ENCODE measurements around the gene DGKG.

- TF ChIP-seq POLR2A (IDR thresholded peaks at IDR 0.05), result no peak
- TF ChIP-seq, protein P1, sequence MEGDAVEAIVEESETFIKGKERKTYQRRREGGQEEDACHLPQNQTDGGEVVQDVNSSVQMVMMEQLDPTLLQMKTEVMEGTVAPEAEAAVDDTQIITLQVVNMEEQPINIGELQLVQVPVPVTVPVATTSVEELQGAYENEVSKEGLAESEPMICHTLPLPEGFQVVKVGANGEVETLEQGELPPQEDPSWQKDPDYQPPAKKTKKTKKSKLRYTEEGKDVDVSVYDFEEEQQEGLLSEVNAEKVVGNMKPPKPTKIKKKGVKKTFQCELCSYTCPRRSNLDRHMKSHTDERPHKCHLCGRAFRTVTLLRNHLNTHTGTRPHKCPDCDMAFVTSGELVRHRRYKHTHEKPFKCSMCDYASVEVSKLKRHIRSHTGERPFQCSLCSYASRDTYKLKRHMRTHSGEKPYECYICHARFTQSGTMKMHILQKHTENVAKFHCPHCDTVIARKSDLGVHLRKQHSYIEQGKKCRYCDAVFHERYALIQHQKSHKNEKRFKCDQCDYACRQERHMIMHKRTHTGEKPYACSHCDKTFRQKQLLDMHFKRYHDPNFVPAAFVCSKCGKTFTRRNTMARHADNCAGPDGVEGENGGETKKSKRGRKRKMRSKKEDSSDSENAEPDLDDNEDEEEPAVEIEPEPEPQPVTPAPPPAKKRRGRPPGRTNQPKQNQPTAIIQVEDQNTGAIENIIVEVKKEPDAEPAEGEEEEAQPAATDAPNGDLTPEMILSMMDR (IDR thresholded peaks at IDR 0.05), result no peak
- no peak for TF ChIP-seq POLR2AphosphoS5 (IDR thresholded peaks at IDR 0.05)
Observed at GRCh38 chr3:186380622-186381380, 18.8 kb upstream of the DGKG start.
